ENCODE data around the gene POTEF. TPM values are rescaled to one million over a fixed set of nuclear protein-coding genes. Genes with fewer than 3 reads are reported as not detected.
"Not testable (repeated sequence)": the region's sequence is repeated elsewhere in the genome, so short reads cannot be mapped to it uniquely, and the experiment has no call there.

POTEF gene
- total and polyA plus RNA-seq, 2 experiments from 2014 or later: not detected

GRCh38 chr2:130152816-130153595, 24.0 kb upstream of the POTEF start:
- Histone ChIP-seq H2AFZ (no peak overlapping the region), H3F3A (ENCODE audit: insufficient read depth) (no peaks in the 10 kb centered on the region), H3K4me3 (no peak overlapping the region), H3K9me3 (ENCODE audit: low read depth) (no peaks in the 10 kb centered on the region), H3K79me2 (ENCODE audit: insufficient read depth) (no peaks in the 10 kb centered on the region), H3K36me3 (ENCODE audit: low read depth) (no peaks in the 10 kb centered on the region), H3K4me1 (ENCODE audit: insufficient read depth) (no peaks in the 10 kb centered on the region), H3K9ac (no peak overlapping the region), H3K27me3 (replicated peaks; ENCODE audit: insufficient read depth) (no peaks in the 10 kb centered on the region), H3K27ac (no peak overlapping the region), H4K20me1 (ENCODE audit: insufficient read depth) (no peaks in the 10 kb centered on the region), H3K4me2 (ENCODE audit: unreplicated experiment) (no peak overlapping the region), H3K9me2 (ENCODE audit: insufficient read depth) (no peaks in the 10 kb centered on the region)
- TF ChIP-seq EZH2phosphoT487 (IDR thresholded peaks at IDR 0.05; ENCODE audit: insufficient read depth, low read depth) (no peak), EZH2 (IDR thresholded peaks at IDR 0.05; ENCODE audit: insufficient read depth, poor library complexity, severe bottlenecking) (no peak)
- 92 to 96% methylated on average over 21 to 24 of the region's 25 CpGs for WGBS, 2 experiments (ENCODE audit: low coverage in 1 of 2, low lambda C conversion rate in 2 of 2, missing lambda C conversion rate in 2 of 2)
- no peak for DNase-seq
- in situ Hi-C loops (cut with MboI): no loop called here

- H3F3A ChIP-seq (ENCODE audit: insufficient read depth); DNase-seq; H3K4me1 ChIP-seq (ENCODE audit: insufficient read depth); H3K9me2 ChIP-seq (ENCODE audit: insufficient read depth); H3K27me3 ChIP-seq (replicated peaks; ENCODE audit: insufficient read depth); H3K9ac ChIP-seq; in situ Hi-C loops (cut with MboI); H2AFZ ChIP-seq; H3K4me3 ChIP-seq; H3K27ac ChIP-seq; H3K9me3 ChIP-seq (ENCODE audit: low read depth); H3K4me2 ChIP-seq (ENCODE audit: unreplicated experiment); H4K20me1 ChIP-seq (ENCODE audit: insufficient read depth); H3K36me3 ChIP-seq (ENCODE audit: low read depth); H3K79me2 ChIP-seq (ENCODE audit: insufficient read depth): not testable (repeated sequence)
- 94% methylated on average over 23 to 27 of the region's 27 CpGs for WGBS, 2 experiments (ENCODE audit: low coverage in 1 of 2, low lambda C conversion rate in 2 of 2, missing lambda C conversion rate in 2 of 2)
These were observed 23.3 kb upstream of the POTEF start for GRCh38 chr2:130152136-130152815.

- H2AFZ ChIP-seq; H3K36me3 ChIP-seq (ENCODE audit: low read depth); H3K79me2 ChIP-seq (ENCODE audit: insufficient read depth); H3F3A ChIP-seq (ENCODE audit: insufficient read depth); in situ Hi-C loops (cut with MboI); H3K9ac ChIP-seq; DNase-seq; H3K27me3 ChIP-seq (replicated peaks; ENCODE audit: insufficient read depth); H3K27ac ChIP-seq; H3K4me2 ChIP-seq (ENCODE audit: unreplicated experiment); H3K4me3 ChIP-seq; H3K9me3 ChIP-seq (ENCODE audit: low read depth); H3K9me2 ChIP-seq (ENCODE audit: insufficient read depth); H4K20me1 ChIP-seq (ENCODE audit: insufficient read depth); H3K4me1 ChIP-seq (ENCODE audit: insufficient read depth): not testable (repeated sequence)
- 78% methylated on average over 5 of the region's 5 CpGs for WGBS, 2 experiments (ENCODE audit: low coverage in 1 of 2, low lambda C conversion rate in 2 of 2, missing lambda C conversion rate in 2 of 2)
These were observed 22.1 kb upstream of the POTEF start for GRCh38 chr2:130151145-130151512.

GRCh38 chr2:130150181-130151144, 21.4 kb upstream of the POTEF start:
- Histone ChIP-seq H2AFZ (no peak overlapping the region), H3K36me3 (ENCODE audit: low read depth) (no peaks in the 10 kb centered on the region), H3F3A (ENCODE audit: insufficient read depth) (no peaks in the 10 kb centered on the region), H4K20me1 (ENCODE audit: insufficient read depth) (no peaks in the 10 kb centered on the region), H3K9ac (no peak overlapping the region), H3K79me2 (ENCODE audit: insufficient read depth) (no peaks in the 10 kb centered on the region), H3K27me3 (replicated peaks; ENCODE audit: insufficient read depth) (no peaks in the 10 kb centered on the region), H3K4me1 (ENCODE audit: insufficient read depth) (no peaks in the 10 kb centered on the region), H3K4me2 (ENCODE audit: unreplicated experiment) (no peak overlapping the region), H3K4me3 (no peak overlapping the region), H3K27ac (no peak overlapping the region), H3K9me2 (ENCODE audit: insufficient read depth) (no peaks in the 10 kb centered on the region), H3K9me3 (ENCODE audit: low read depth) (no peaks in the 10 kb centered on the region)
- TF ChIP-seq EZH2phosphoT487 (IDR thresholded peaks at IDR 0.05; ENCODE audit: insufficient read depth, low read depth): no peak
- TF ChIP-seq EZH2 (IDR thresholded peaks at IDR 0.05; ENCODE audit: insufficient read depth, poor library complexity, severe bottlenecking): no peak
- DNase-seq: no peak
- WGBS, 2 experiments (ENCODE audit: low coverage in 1 of 2, low lambda C conversion rate in 2 of 2, missing lambda C conversion rate in 2 of 2): 75 to 77% methylated on average over 23 of the region's 23 CpGs
- in situ Hi-C loops (cut with MboI): no loop called here

- H3K4me1 ChIP-seq (ENCODE audit: insufficient read depth); H3K79me2 ChIP-seq (ENCODE audit: insufficient read depth); H3K36me3 ChIP-seq (ENCODE audit: low read depth): not testable (repeated sequence)
These were observed 19.5 kb upstream of the POTEF start for GRCh38 chr2:130148515-130148914.

GRCh38 chr2:130145006-130145414, 16.0 kb upstream of the POTEF start, which contains the start of gene CCDC74B:
CCDC74B (minus strand) TSS chr2:130145112; CDS start chr2:130144996, 116 bp downstream.
- peak; percentile 57 for DNase-seq
- H4K20me1 ChIP-seq (ENCODE audit: insufficient read depth); H3F3A ChIP-seq (ENCODE audit: insufficient read depth); H3K9me3 ChIP-seq (ENCODE audit: low read depth); H3K9me2 ChIP-seq (ENCODE audit: insufficient read depth); H3K36me3 ChIP-seq (ENCODE audit: low read depth); H3K27ac ChIP-seq; H3K4me1 ChIP-seq (ENCODE audit: insufficient read depth); H3K27me3 ChIP-seq (replicated peaks; ENCODE audit: insufficient read depth); in situ Hi-C loops (cut with MboI); H3K79me2 ChIP-seq (ENCODE audit: insufficient read depth): not testable (repeated sequence)
- Histone ChIP-seq H3K9ac (peak within 1 kb of the TSS; percentile 59), H3K4me2 (ENCODE audit: unreplicated experiment) (peak within 1 kb of the TSS; percentile 78), H3K4me3 (peak within 1 kb of the TSS; percentile 70), H2AFZ (peak within 1 kb of the TSS; percentile 87)
- 7 to 8% methylated on average over 15 to 29 of the region's 30 CpGs for WGBS, 2 experiments (ENCODE audit: low coverage in 1 of 2, low lambda C conversion rate in 2 of 2, missing lambda C conversion rate in 2 of 2)

More at GRCh38 chr2:130148515-130148914, 19.5 kb upstream of the POTEF start:
- H3K9ac ChIP-seq; H2AFZ ChIP-seq; DNase-seq; H3K27ac ChIP-seq; H3K9me3 ChIP-seq (ENCODE audit: low read depth); H3F3A ChIP-seq (ENCODE audit: insufficient read depth); H3K4me3 ChIP-seq; H3K4me2 ChIP-seq (ENCODE audit: unreplicated experiment); H3K9me2 ChIP-seq (ENCODE audit: insufficient read depth); in situ Hi-C loops (cut with MboI); H3K27me3 ChIP-seq (replicated peaks; ENCODE audit: insufficient read depth); H4K20me1 ChIP-seq (ENCODE audit: insufficient read depth): not testable (repeated sequence)
- 53% methylated on average over 6 of the region's 6 CpGs for WGBS, 2 experiments (ENCODE audit: low coverage in 1 of 2, low lambda C conversion rate in 2 of 2, missing lambda C conversion rate in 2 of 2)

Data from GM23248 (cell line).